Inferior parietal cortex (tissue), 1 donor: ENCODE measurements around the gene PLXNB2.

ENCODE experiments used
- DNase-seq: peaks from one replicate; pipeline ENCODE4 v3.0.0-alpha.2; 2016; ENCODE audit errors: extremely low spot score

The PLXNB2 gene

GRCh38 chr22:50298937-50299784 lies 8.3 kb downstream of the PLXNB2 start:
- DNase-seq, result no peak

GRCh38 chr22:50298266-50298637 lies 9.2 kb downstream of the PLXNB2 start:
- no peak for DNase-seq

GRCh38 chr22:50297510-50298265 lies 9.8 kb downstream of the PLXNB2 start:
- DNase-seq, result no peak

- DNase-seq, result no peak
Observed at GRCh38 chr22:50296658-50297490, 10.6 kb downstream of the PLXNB2 start.

GRCh38 chr22:50294319-50294656 lies 13.2 kb downstream of the PLXNB2 start:
- DNase-seq, result no peak

GRCh38 chr22:50293441-50294318 lies 13.8 kb downstream of the PLXNB2 start:
- DNase-seq, result no peak

- DNase-seq, result no peak
Observed at GRCh38 chr22:50292643-50293440, 14.6 kb downstream of the PLXNB2 start.

- DNase-seq, result no peak
Observed at GRCh38 chr22:50289942-50290630, 17.4 kb downstream of the PLXNB2 start.

GRCh38 chr22:50289151-50289941 lies 18.1 kb downstream of the PLXNB2 start:
- no peak for DNase-seq

GRCh38 chr22:50287731-50288130 lies 19.7 kb downstream of the PLXNB2 start:
- DNase-seq, result no peak

- DNase-seq, result no peak
Observed at GRCh38 chr22:50286701-50287318, 20.6 kb downstream of the PLXNB2 start.

- DNase-seq, result no peak
Observed at GRCh38 chr22:50286275-50286674, 21.2 kb downstream of the PLXNB2 start.

GRCh38 chr22:50285568-50286229 lies 21.7 kb downstream of the PLXNB2 start:
- DNase-seq, result no peak

GRCh38 chr22:50284479-50284878 lies 23.0 kb downstream of the PLXNB2 start:
- no peak for DNase-seq

- DNase-seq, result no peak
Observed at GRCh38 chr22:50283821-50284220, 23.6 kb downstream of the PLXNB2 start.

- no peak for DNase-seq
Observed at GRCh38 chr22:50282361-50283155, 24.9 kb downstream of the PLXNB2 start.

- no peak for DNase-seq
Observed at GRCh38 chr22:50281957-50282356, 25.5 kb downstream of the PLXNB2 start.
